Uterine smooth muscle cell (primary cell): ENCODE data around the gene TWSG1. TPM values are rescaled to one million over a fixed set of nuclear protein-coding genes. Genes with fewer than 3 reads are reported as not detected.

Experiments used
- total RNA-seq: library from RNA; depleted of rRNA; stranded (reverse); fragments of >200 nt; gene quantifications from 2 replicates; pipeline ENCODE4 v1.2.3, GENCODE V29; 2014

The TWSG1 gene
- 114 and 135 TPM in 2 replicates for total RNA-seq

DNA sequence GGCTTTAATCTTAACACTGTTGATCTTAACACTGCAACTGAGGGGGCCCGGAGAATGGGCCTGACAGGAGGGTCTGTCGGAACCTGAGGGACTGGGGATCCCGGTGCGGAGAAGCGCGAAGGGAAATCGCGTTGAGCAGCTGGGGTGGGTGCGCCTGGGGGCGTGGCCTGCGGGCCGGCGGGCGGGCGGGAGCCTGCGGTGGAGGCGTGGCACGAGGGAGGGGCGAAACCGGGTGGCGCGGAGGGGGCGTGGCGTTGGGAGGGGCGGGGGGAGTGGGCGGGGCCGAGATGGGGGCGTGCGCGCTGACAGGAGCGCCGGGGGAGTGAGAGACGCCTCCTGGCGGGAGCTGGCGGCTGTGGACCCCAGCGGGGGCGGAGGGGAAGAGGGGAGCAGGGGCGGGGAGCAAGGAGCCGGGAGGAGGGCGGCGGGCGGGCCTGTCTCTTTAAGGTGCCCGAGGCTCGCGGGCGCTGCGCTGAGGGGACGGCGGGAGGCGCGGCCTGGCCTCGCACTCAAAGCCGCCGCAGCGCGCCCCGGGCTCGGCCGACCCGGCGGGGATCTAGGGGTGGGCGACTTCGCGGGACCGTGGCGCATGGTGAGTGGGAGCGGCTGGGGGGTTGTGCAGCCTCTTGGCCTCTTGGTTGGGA is at the start of gene TWSG1:
TSS of gene TWSG1 (plus strand) at position 445 of the 644 bp plus-strand sequence. CDS start 2,457 bp downstream, outside the sequence.

Other genes starting within 250 kb of the TWSG1 start
- gene NDUFV2, start 232.1 kb upstream of the TWSG1 start, total RNA-seq, result 80.6 and 151 TPM in 2 replicates
- 26.0 and 43.5 TPM in 2 replicates for gene ANKRD12, start 198.0 kb upstream of the TWSG1 start, total RNA-seq
- 64.0 and 72.9 TPM in 2 replicates for gene RALBP1, start 140.7 kb downstream of the TWSG1 start, total RNA-seq